Peyer's patch (tissue), 4 donors: Measurements from ENCODE around the gene CST3.

ENCODE experiments used
- POLR2A ChIP-seq, 2 donors: fragments of 450-650 bp; IDR thresholded peaks; one replicate each; pipeline ENCODE4 v1.5.1; 2017; ENCODE audit warnings: antibody characterized with exemption in 2 of 2, mild to moderate bottlenecking in 2 of 2, moderate library complexity in 2 of 2
- TF ChIP-seq, protein P1 (sequence below), 6 experiments: fragments of 450-650 bp in 4 of 6; fragments of 200-600 bp in 2 of 6; sonication (generic) in 1 of 6; IDR thresholded peaks; one replicate each; pipeline ENCODE4 v1.5.1; 2017 to 2019; ENCODE audit warnings: antibody characterized with exemption in 6 of 6, mild to moderate bottlenecking in 3 of 6, moderate library complexity in 1 of 6

DNA sequence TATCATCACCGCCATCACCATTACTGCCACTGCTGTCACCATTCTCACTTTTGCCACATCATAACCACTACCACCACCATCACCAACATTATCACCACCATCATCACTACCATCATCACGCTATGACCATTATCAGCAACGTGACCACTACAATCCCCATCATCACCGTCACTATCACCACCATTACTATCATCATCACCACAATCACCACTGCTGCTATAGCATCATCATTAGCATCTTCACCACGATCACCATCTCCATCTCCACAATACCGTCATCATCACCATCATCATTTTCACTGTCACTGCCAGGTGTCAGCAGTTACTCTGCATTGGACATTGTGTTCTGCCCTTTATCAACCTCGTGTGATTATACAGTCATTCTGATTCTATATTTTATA is 32.1 kb upstream of the CST3 start:
- no peak for TF ChIP-seq POLR2A (IDR thresholded peaks at IDR 0.05)
- TF ChIP-seq, protein P1, sequence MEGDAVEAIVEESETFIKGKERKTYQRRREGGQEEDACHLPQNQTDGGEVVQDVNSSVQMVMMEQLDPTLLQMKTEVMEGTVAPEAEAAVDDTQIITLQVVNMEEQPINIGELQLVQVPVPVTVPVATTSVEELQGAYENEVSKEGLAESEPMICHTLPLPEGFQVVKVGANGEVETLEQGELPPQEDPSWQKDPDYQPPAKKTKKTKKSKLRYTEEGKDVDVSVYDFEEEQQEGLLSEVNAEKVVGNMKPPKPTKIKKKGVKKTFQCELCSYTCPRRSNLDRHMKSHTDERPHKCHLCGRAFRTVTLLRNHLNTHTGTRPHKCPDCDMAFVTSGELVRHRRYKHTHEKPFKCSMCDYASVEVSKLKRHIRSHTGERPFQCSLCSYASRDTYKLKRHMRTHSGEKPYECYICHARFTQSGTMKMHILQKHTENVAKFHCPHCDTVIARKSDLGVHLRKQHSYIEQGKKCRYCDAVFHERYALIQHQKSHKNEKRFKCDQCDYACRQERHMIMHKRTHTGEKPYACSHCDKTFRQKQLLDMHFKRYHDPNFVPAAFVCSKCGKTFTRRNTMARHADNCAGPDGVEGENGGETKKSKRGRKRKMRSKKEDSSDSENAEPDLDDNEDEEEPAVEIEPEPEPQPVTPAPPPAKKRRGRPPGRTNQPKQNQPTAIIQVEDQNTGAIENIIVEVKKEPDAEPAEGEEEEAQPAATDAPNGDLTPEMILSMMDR (IDR thresholded peaks at IDR 0.05), result no peak
